GM18520 (cell line): ENCODE results near the gene LMTK2.

ENCODE experiments used
- ATAC-seq: cut with Tn5 transposase; IDR thresholded peaks from one replicate; pipeline ENCODE4 v1.9.1; 2021; ENCODE audit not compliant: unreplicated experiment

Gene LMTK2

GRCh38 chr7:98254516-98254915, 147.9 kb downstream of the LMTK2 start:
- ATAC-seq, result no peak

GRCh38 chr7:98254951-98255610, 148.4 kb downstream of the LMTK2 start:
- ATAC-seq, result no peak

- ATAC-seq, result no peak
Observed at GRCh38 chr7:98256431-98256830, 149.8 kb downstream of the LMTK2 start.

GRCh38 chr7:98257701-98258100, 151.0 kb downstream of the LMTK2 start:
- ATAC-seq, result no peak
